Measurements from ENCODE around the gene RBCK1. TPM values are rescaled to one million over a fixed set of nuclear protein-coding genes. Genes with fewer than 3 reads are reported as not detected.

Gene RBCK1
- total and polyA plus RNA-seq, 9 of the 15 experiments (the other 6 are each of a cell fraction or from before 2014, with no cell fraction given), result 5.9 to 59.3 (median 26.5) TPM

DNA sequence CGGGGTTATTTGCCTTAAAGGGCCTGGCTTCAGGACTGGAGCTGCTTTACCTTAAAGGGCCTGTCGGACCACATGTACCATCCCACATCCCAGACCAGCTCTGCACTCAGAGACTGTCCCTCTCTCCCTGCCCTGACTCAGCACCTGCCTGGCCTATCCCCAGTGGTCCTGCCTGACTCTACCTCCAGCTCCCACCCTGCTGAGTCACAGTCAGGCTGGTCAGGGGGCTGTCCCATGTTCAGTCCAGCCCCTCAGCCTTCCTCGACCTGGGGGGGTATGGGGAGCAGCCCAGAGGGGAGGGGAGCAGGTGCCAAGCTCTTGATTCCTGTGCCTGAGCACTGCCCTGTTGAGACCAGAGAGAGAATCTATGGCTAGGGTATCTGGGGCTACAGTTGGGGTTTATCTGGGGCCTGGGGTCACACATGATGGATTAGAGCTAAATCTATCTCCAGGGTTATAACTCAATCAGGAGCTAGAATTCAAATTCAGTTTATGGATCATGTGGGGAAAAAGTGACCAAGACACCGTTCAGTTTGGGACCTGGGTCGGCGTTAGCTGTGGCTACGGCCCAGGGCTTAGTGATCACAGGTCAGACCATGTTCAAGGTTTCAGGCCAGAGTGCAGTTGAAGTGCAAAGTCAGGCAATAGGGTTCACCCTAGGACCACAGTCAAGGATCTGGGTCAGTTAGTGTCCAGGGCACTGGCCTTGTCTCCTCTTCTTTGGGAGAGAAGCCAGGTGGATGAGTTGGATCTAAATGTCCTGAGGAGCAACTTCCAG, 36.9 kb upstream of the RBCK1 start (continued):
- TF ChIP-seq RHOXF2B (CRISPR knock-in tag; conservative IDR thresholded peaks at IDR 0.05) (no peak), MYC (IDR thresholded peaks at IDR 0.05; ENCODE audit: low read depth, low read length) (no peak; the same call in 1 of the 2 replicates), MYC (CRISPR knock-in tag; IDR thresholded peaks at IDR 0.05; ENCODE audit: borderline replicate concordance, low read depth) (no peak; the same call in 1 of the 2 replicates), NR2C2 (CRISPR knock-in tag; IDR thresholded peaks at IDR 0.05) (no peak), NR2C2 (tag; IDR thresholded peaks at IDR 0.05) (no peak), ESRRA (IDR thresholded peaks at IDR 0.05; ENCODE audit: borderline replicate concordance, low read depth) (no peak), NFATC3 (IDR thresholded peaks at IDR 0.05) (no peak), ILK (tag; IDR thresholded peaks at IDR 0.05; ENCODE audit: borderline replicate concordance, low read depth) (no peak; the same call in 1 of the 2 replicates), ZNF584 (CRISPR knock-in tag; IDR thresholded peaks at IDR 0.05; ENCODE audit: low read depth) (no peak; the same call in none of the 2 replicates), PHB (CRISPR knock-in tag; IDR thresholded peaks at IDR 0.05) (no peak), XRCC5 (IDR thresholded peaks at IDR 0.05; ENCODE audit: low read depth, low read length) (no peak), NCOA4 (IDR thresholded peaks at IDR 0.05; ENCODE audit: partially characterized antibody) (no peak), GTF2A2 (tag; IDR thresholded peaks at IDR 0.05) (peak; percentile 82), POU5F1 (IDR thresholded peaks at IDR 0.05; ENCODE audit: borderline replicate concordance, low read depth, low read length, partially characterized antibody) (no peak), SMARCA5 (IDR thresholded peaks at IDR 0.05) (0 out of 2 replicates have a peak, but pooled peaks have one; percentile 14), SMAD1 (IDR thresholded peaks at IDR 0.05; ENCODE audit: low read depth, low read length, partially characterized antibody) (no peak), HNRNPK (IDR thresholded peaks at IDR 0.05; ENCODE audit: low read depth, low read length, poor library complexity, severe bottlenecking) (no peak), GABPA (tag; conservative IDR thresholded peaks at IDR 0.05; ENCODE audit: low read depth) (no peak), NELFE (IDR thresholded peaks at IDR 0.05; ENCODE audit: insufficient read depth, insufficient read length) (no peak), MBD2 (IDR thresholded peaks at IDR 0.05; ENCODE audit: borderline replicate concordance, low read depth) (no peak), ZNF133 (CRISPR knock-in tag; IDR thresholded peaks at IDR 0.05) (no peak), HCFC1 (IDR thresholded peaks at IDR 0.05; ENCODE audit: low read depth, low read length) (no peak), SIN3B (IDR thresholded peaks at IDR 0.05; ENCODE audit: low read depth) (no peak), SMARCE1 (IDR thresholded peaks at IDR 0.05) (no peak), RAD51 (IDR thresholded peaks at IDR 0.05; ENCODE audit: borderline replicate concordance, low read depth) (no peak), NFYB (IDR thresholded peaks at IDR 0.05; ENCODE audit: extremely low read depth, insufficient read length) (no peak), GABPB1 (CRISPR knock-in tag; IDR thresholded peaks at IDR 0.05) (no peak), SETDB1 (IDR thresholded peaks at IDR 0.05; ENCODE audit: low read length) (no peak), ZNF408 (CRISPR knock-in tag; IDR thresholded peaks at IDR 0.05; ENCODE audit: low read depth) (no peak)
- TF ChIP-seq, protein P1, sequence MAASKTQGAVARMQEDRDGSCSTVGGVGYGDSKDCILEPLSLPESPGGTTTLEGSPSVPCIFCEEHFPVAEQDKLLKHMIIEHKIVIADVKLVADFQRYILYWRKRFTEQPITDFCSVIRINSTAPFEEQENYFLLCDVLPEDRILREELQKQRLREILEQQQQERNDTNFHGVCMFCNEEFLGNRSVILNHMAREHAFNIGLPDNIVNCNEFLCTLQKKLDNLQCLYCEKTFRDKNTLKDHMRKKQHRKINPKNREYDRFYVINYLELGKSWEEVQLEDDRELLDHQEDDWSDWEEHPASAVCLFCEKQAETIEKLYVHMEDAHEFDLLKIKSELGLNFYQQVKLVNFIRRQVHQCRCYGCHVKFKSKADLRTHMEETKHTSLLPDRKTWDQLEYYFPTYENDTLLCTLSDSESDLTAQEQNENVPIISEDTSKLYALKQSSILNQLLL (CRISPR knock-in tag; IDR thresholded peaks at IDR 0.05; ENCODE audit: borderline replicate concordance), result no peak
